NB4 (cell line): ENCODE results near the gene PALM.

ENCODE experiments used
- DNase-seq: peaks from one replicate; pipeline ENCODE4 v3.0.0; 2010; ENCODE audit warnings: low read depth
- H3K4me3 ChIP-seq: one replicate; pipeline ENCODE4 v1.5.1; 2011; ENCODE audit warnings: mild to moderate bottlenecking, low read depth, low read length, moderate library complexity
- CTCF ChIP-seq: IDR thresholded peaks from one replicate; pipeline ENCODE4 v1.5.1; 2012; ENCODE audit warnings: low read depth, low read length
- MAX ChIP-seq: IDR thresholded peaks from 2 replicates; pipeline ENCODE4 v1.6.1; 2011; ENCODE audit warnings: low read depth, low read length
- MYC ChIP-seq: IDR thresholded peaks from 2 replicates; pipeline ENCODE4 v1.6.1; 2011; ENCODE audit warnings: low read depth, low read length
- POLR2A ChIP-seq: IDR thresholded peaks from 2 replicates; pipeline ENCODE4 v1.6.1; 2011; ENCODE audit warnings: mild to moderate bottlenecking; ENCODE audit not compliant: insufficient read length; ENCODE audit errors: extremely low read depth

Gene PALM

GRCh38 chr19:685454-685931, 23.2 kb upstream of the PALM start:
- no peak overlapping the region for H3K4me3 ChIP-seq
- no peak for TF ChIP-seq CTCF
- no peak for TF ChIP-seq MYC
- TF ChIP-seq MAX = no peak
- DNase-seq = no peak

GRCh38 chr19:686589-687297, 22.0 kb upstream of the PALM start:
- TF ChIP-seq CTCF (no peak), MYC (no peak), MAX (no peak), POLR2A (no peak)
- no peak overlapping the region for H3K4me3 ChIP-seq
- DNase-seq = no peak

- TF ChIP-seq MAX (no peak), POLR2A (no peak), CTCF (no peak), MYC (no peak)
- no peak for DNase-seq
- H3K4me3 ChIP-seq = no peak overlapping the region
Measured at GRCh38 chr19:687569-688166, 21.1 kb upstream of the PALM start.

- H3K4me3 ChIP-seq = no peak overlapping the region
- TF ChIP-seq POLR2A (no peak), MAX (no peak), MYC (no peak), CTCF (no peak)
- DNase-seq = no peak
Measured at GRCh38 chr19:688214-688613, 20.5 kb upstream of the PALM start.

GRCh38 chr19:688992-689391, 19.7 kb upstream of the PALM start:
- no peak for TF ChIP-seq MYC
- no peak for TF ChIP-seq CTCF
- no peak for TF ChIP-seq MAX
- TF ChIP-seq POLR2A = no peak
- H3K4me3 ChIP-seq = no peak overlapping the region
- DNase-seq = no peak
